Activated CD8-positive, alpha-beta memory T cell treated with anti-CD3 and anti-CD28 coated beads, Interleukin-2, amount 50 U/mL, for 48 hours (primary cell): Measurements from ENCODE around the gene EEIG1.
A peak's percentile ranks its signal among the peaks of the same experiment; 100 is the strongest.

Source experiments
- DNase-seq: peaks from one replicate; pipeline ENCODE4 v3.0.0-alpha.2; 2020

EEIG1 gene

DNA sequence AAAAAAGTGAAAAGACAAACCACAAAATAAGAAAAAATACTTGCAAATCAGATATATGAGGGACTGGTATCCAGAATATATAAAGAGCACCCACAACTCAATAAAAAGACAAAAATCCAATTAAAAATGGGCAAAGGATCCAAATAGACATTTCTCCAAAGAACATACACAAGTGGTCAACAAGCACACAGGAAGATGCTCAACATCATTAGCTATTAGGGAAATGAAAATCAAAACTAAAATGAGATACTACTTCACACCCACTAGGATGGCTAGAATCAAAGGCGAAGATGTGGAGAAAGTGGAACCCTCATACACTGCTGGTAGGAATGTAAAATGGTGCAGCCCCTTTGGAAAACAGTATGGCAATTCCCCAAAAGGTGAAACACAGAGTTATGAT is 22.1 kb downstream of the EEIG1 start:
- DNase-seq = no peak

DNA sequence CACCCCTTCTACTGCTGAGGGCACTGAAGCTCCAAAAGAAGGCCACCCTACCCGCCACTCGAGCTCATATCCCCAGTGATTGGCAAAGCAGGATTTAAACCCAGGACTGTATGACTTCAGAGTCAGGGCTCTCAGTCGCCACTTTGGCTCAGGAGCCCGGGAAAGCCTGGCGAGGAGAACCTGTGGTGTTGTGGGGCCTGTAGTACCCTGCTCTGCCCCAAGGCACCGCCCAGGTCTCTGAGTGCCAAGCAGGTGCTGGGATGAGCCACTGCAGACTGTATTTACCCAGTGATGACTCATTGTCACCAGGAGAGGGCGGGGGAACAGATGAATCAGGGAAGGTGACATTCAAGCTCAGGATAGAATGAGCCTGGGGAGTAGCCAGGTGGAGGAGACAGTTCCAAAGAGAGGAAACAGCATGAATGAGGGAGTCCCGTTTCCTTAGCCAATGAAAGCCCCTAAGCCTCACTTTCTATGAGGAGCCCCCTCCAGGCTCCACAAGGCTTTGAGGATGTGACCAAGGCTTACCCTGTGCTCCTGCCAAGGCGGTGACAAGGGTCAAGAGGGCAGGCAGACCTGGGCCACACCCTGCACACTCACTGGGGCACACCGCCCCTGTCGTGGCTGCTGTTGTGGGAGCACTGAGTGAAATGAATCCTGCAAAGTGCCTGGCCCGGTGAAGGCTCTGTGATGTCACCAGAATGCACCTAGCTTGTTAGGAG is 25.3 kb downstream of the EEIG1 start:
- peak; percentile 84 for DNase-seq

DNA sequence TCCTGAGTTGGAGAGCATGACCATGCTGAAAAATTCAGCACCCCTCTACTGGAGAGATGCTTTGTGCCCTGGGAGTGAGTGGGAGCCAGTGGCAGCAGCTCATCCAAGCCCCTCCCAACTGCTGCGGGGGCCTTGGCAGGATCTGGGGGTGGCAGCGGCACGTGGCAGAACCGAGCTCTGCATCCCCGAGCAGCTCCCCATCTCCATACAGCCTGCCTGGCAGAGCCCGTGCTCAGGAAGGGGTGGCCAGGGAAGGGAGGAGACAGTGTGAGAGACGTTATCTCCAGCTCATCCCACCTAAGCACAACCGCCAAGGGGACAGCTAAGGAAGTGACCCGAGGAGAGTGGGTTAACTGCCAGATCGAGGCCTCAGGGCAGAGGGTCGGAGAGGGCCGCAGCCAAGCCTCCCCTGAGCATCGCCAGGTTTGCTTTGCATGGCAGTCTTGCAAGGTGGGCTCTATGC is 25.9 kb downstream of the EEIG1 start:
- DNase-seq = no peak

DNA sequence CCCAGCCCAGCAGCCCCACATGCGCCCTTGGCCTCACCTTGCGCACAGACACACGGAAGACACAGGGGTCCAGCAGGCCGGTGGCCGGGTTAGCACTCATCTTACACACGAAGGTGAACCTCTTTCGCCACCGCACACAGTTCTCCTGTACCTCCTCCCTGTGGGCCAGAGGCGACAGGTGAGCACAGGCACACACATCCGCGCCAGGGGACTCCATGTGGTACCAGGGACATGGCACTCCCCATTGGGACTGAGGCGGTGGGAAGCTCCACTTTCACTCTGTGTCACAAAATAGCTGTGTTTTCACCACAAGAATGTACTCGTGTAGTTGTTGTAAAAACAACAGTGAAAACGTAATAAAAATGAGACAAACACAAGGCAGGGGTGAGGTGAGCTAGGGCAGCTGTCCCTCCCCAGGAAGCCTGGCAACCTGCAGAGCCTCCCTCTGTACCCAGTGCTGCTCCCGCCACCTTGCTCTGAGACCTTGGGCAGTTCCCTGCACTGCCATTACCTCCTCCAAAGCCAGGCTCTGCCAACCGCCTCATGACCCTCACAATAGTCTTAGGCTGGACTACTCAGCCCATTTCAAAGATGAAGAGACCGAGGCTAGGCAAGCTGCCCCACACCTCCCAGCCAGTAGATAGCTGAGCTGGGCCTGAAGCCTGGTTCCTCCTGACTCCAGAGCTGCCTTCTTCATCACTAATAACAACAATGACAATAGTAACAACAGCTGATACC is 26.9 kb downstream of the EEIG1 start:
- DNase-seq = no peak

GRCh38 chr9:127953154-127953553 is 27.6 kb downstream of the EEIG1 start:
- no peak for DNase-seq

DNA sequence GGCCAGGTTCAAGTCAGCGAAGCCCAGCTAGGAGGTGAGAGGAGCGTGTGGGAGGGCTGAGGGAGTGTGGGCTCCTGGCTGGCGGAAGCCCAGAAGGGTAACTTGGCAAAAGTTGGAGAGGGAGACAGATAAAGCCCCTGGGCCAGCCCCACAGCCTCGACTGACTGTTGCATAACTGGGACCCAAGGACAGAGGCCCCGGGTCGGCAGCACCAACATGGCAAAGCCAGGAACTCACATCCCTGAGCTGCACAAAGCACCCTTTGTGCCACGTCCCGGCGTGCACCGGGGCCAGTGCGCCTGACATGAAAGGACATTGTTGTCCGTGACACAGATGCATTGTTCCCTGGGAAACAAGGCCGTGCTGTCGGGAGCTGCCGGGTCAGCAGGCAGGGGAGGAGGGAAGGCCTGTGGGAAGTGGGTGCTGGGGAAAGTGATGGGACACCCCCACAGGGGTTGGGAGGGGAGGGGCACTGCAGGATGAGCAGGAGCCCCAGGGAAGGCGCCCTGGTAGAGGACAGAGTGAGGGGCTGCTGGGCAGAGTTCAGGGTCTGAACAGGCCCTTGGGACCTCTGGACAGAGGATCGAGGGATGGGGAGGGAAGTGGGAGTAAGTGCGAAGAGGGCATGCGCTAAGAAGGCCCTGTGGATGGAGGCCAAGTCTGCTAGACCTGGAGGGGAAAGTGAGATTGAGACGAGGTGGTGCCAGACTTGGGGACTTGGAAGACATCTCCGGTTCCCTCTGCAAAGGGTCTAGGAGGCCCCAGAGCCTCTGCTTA is 30.1 kb downstream of the EEIG1 start:
- no peak for DNase-seq

- no peak for DNase-seq
Observed at GRCh38 chr9:127949827-127950512, 30.8 kb downstream of the EEIG1 start.

DNA sequence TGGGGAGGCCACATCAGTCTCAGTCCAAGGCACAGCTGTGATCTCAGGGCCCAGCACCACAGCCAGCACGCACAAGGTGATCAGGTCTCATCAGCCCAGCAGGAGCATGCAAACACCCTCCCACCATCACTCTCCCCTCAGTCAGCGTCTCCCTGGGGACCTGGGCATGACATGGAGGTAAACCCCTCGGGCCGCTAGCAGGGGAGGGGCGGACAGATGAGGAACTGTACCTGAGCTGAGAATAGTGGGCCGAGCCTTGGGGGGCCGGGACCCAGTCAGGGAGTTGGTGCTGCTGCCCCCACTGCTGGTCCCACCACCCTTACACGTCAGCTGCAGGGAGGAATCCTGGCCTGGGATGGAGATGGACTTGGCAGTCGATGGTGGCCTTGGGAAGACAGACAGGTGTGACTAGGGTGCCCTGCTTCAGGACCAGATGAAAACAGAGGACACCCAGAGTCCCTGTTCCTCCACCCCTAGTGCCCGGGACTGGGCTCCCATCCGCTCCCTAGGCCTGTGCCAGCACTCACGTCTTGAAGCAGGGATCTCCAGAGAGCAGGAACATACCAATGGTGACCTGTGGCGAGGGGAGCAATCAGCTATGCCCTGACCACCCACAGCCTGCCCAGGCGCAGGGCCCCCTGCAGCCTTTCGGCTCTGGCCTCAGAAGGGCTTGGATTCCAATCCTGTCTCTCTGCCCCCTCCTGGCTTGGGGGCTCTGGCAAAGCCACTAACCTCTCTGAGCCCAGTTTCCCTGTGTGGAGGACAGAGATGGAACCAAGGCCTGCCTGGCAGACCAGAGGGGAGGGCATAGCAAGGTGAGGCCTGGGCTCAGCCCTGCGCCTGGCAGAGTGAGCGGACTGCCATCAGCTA is 32.7 kb downstream of the EEIG1 start:
- no peak for DNase-seq

DNA sequence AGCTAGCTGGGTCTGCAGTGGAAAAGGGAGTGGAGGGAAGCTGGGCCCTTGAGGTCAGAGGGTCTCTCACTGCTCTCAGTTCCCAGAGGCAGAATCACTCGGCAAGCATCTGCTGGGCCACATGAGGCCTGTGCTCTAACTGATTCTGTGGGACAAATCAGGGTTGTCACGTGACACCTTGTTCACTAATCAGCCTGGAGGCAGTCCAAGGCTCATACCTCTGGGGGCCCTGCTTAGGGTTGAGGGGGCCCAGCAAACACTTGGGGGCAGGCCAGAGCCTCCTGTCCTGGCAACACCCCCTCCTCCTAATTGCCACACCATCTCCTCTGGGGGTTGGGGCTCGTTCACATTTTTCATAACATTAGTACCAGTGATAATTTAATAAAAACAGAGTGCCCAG is 34.1 kb downstream of the EEIG1 start:
- no peak for DNase-seq

DNA sequence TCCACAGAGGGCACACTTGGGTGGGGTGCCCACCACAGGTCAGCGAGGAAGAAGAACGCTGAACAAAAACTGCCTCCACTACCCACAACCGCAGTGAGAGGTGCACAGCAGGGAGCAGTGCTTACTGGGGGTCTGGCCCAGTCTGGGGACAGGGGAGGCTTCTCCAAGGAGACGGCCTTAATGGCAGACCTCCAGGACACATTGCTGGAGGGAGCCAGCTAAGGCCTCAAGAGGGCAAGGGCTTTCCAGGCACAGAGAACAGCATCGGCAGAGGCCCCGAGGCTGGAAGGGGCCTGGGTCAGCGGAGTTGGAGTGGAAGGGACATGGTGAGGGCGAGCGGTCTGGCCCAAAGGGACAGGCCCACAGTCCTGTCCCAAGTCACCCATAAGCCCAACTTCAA is 34.8 kb downstream of the EEIG1 start:
- no peak for DNase-seq

- DNase-seq = no peak
Observed at GRCh38 chr9:127945338-127945737, 35.5 kb downstream of the EEIG1 start.

DNA sequence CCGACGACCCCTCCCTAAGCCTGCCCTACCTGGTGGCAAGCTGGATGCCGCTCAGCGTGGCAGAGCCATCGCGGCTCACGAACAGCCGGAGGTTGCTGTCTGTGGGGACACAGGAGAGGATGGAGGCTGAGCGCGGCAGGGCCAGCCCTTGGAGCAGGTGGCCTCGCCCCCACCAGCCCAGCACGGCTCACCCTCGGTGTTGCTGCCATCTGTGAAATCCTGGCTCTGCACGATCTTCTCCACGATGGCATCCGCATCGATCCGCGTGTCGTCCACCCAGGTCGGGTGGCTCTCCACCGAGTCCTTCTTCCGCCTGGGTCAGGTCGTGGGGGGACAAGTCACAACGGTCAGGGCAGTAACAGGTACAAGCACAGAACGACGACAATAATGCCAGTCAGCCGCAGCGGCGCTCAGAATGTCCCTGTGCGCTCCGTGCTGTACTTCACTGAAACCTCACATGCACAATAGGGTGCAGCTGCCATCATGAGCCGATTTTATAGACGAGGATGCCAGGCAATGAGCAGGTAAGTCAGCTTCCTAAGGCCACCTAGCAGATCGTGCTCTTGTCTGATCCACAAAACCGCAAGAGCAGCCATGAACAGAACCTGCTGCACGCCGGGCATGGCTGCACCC is 36.1 kb downstream of the EEIG1 start:
- DNase-seq = no peak

DNA sequence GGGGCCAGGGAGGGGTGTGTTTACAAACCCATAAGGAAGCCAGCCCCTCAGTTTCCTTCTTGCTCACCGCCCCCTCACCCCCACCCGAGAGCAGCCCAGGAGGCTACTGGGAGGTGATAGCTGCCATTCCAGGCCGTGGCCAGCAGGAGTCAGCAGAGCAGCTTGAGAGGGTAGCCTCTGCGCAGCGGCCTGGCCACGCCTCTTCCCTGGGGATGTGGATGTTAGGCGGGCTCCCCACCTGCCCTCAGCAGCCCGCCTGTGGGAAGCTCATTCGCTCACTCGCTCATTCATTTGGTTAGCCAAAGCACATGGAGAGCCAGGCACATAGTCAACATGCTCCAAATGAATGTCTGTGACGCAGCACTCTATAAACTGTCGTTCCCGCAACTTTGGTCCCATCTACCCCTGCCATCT is 37.1 kb downstream of the EEIG1 start:
- peak; percentile 89 for DNase-seq

DNA sequence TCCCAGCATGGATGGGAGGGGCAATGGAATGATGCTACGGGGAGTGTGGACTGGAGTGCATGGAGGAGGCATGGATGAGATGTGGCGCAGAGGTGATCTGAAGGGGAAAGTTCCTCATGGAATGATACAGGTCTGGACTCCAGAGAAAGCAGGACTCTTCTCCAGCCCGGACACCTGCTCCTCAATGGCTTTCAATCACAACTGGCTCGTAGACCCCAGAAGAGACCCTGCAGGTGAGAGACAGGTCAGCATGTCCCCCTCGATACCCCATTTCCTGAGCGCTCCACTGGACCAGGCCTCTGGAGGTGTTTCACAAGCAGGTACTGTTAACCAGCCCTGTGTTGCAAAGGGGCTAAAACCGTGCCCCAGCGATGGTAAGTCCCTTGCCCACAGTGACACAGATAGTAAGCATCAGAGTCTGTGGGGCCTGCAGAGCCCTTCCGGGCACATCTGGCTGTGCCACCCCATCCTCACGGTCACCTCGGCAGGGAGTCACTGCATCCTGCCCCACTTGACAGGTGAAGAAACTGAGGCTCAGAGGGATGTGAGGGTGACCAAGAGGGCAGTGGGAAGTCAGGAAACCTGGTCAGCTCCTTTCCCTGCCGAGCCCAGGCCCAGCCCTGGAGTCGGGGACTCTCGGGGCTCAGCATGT is 37.7 kb downstream of the EEIG1 start:
- no peak for DNase-seq

DNA sequence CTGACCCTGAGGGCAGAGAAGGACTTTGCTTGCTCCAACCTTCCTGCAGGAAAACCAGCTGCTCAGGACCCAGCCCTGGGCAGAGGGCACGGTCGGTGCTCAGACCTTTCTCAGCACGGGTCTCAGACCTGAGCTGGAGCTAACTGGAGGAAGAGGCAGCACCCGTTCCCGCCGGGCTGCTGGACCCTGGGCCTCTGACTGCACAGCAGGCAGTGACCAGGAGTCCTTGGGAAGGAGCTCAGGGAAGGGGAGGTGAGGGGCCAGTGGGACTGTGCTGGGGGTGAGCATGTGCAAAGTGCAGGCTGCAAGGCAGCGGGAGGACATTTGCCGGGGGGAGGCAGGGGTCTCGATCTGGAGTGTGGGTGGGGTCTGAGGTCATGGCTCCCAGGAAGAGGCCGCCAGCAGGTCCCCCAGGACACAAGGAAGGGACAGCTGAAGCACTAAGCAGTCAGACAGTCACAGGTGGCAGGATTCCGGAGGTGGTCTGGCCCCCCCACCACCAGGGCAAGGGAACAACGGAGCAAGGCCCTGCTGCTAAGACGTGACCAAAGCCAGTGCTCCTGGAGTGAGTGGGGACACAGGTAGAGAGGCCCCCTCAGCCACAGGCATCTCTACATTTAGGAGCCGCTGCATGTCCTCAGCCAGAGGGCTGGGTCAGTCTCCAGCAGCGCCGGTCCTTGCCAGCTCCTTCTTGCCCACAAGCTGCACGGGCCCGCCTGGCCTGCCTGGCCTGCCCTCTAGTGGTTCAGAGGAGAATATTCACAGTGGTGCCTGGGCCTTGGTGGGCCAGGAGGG is 38.4 kb downstream of the EEIG1 start:
- peak; percentile 81 for DNase-seq

DNA sequence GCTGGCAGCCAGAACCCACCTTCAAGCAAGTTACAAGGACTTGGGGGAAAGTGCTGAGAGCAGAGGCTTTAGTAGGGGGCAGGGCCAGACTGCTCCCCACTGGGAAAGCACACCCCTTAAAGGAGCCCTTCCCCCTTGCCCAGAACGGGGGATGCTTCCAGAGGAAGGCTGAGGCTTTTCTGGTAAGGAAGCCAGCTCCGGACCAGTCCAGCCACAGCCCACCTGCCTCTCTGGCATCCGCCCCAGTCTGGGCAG is 38.9 kb downstream of the EEIG1 start:
- DNase-seq = no peak

DNA sequence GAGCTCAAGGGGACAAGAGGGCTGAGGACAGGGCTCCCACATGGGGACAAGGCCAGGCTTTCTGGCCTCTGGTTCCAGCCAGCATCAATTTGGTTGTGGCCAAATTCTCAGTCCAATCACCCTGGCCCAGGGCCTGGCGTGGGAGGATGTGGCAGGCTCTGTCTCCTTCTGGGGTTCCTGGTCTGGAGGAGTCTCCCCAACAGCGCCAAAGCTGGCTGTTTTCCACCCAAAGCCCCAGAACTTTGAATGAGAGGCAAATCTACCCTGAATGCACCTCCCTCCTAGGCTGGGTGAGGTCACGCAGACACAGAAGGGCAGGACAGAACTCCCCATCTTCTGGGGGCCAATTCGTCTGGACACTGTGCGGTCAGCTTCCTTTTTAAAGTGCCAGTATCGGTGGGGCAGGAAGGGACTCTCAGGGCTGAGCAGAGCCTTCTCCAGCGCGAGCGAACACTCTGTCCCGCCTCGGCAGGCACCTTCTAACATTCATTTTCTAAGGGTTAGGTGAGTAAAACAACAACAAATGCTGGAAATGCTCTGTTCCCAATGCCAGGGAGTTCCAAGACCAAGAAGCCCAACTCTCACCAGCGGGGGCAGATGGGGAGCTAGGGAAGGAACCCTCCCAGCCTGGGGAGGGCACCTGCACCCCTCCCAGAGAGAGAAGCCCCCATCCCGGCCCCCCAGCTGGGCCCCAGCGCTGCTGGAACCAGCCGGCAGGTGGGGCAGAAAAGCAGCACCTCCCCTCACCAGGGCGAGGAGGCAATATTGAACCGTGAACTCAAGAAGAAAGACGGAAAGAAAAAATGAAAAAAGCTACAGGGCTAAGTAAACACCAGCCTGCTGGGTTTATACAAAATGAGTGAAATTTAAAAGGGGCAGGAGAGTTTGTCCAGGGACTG is 39.5 kb downstream of the EEIG1 start:
- no peak for DNase-seq

DNA sequence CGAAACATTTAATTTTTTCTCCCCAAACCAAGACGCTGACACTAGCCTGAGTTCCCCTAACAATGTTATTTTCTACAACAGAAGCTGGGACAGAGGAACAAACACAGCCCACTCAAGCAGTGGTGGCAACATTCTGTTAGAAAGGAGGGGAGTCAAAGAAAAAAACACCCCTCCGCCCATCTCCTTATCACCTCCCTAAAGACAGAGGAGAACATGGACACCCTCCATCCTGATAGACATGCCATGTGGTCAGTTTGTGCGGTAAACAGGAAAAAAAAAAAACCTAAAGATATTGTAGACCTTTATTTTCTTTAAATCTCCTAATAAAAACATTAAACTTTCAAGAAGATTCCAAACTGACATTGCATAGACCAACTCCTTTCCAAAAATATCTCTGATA is 40.2 kb downstream of the EEIG1 start:
- no peak for DNase-seq

GRCh38 chr9:127938298-127938690 is 42.5 kb downstream of the EEIG1 start:
- DNase-seq = no peak
